PC-9 (cell line): ENCODE results near the gene RBM38. TPM values are rescaled to one million over a fixed set of nuclear protein-coding genes. Genes with fewer than 3 reads are reported as not detected.
A peak's percentile ranks its signal among the peaks of the same experiment; 100 is the strongest.

Experiments
- BruUV-seq: library from RNA; stranded (reverse); fragments of 400-500 nt; replicated peaks from 2 replicates; lab custom pipeline; 2021; lab: Mats Ljungman, UMichigan
- CTCF ChIA-PET: fragments of 300-600 bp; sonication (Branson Sonifier 250); formaldehyde crosslinking; loops from one replicate; lab custom pipeline; 2022; ENCODE audit warnings: antibody characterized with exemption; lab: Charles Lee
- POLR2A ChIA-PET: fragments of 300-600 bp; sonication (Branson Sonifier 250); formaldehyde crosslinking; loops from one replicate; lab custom pipeline; 2022; ENCODE audit warnings: antibody characterized with exemption; ENCODE audit not compliant: unreplicated experiment; lab: Charles Lee
- DNase-seq, 2 experiments: peaks; one replicate each; pipeline versions ENCODE4 v3.0.0 to v3.0.0-alpha.2; 2015 to 2022; ENCODE audit warnings: mixed read lengths in 1 of 2
- H2AFZ ChIP-seq: fragments of 200-600 bp; sonication (generic); 2 replicates; pipeline ENCODE4 v1.8.1; 2017; ENCODE audit warnings: antibody characterized with exemption
- H3F3A ChIP-seq: fragments of 200-600 bp; sonication (generic); 2 replicates; pipeline ENCODE4 v1.8.1; 2017; ENCODE audit warnings: antibody characterized with exemption, mild to moderate bottlenecking, low read depth; ENCODE audit not compliant: insufficient read depth
- H3K27ac ChIP-seq: fragments of 200-600 bp; sonication (generic); 2 replicates; pipeline ENCODE4 v1.6.1; 2016; ENCODE audit warnings: mixed run types
- H3K27me3 ChIP-seq: fragments of 200-600 bp; sonication (generic); 2 replicates; pipeline ENCODE4 v1.6.1; 2016; ENCODE audit warnings: low read depth, mixed run types; ENCODE audit not compliant: insufficient read depth
- H3K36me3 ChIP-seq: fragments of 200-600 bp; sonication (generic); 2 replicates; pipeline ENCODE4 v1.6.1; 2016; ENCODE audit warnings: low read depth, mixed run types
- H3K4me1 ChIP-seq: fragments of 200-600 bp; sonication (generic); replicated peaks from 2 replicates; pipeline ENCODE4 v1.6.1; 2016; ENCODE audit warnings: mixed run types; ENCODE audit not compliant: insufficient read depth
- H3K4me2 ChIP-seq: fragments of 200-600 bp; sonication (generic); 2 replicates; pipeline ENCODE4 v1.6.1; 2017; ENCODE audit warnings: mixed run types
- H3K4me3 ChIP-seq: fragments of 200-600 bp; sonication (generic); 2 replicates; pipeline ENCODE4 v1.6.1; 2016; ENCODE audit warnings: mixed run types
- H3K79me2 ChIP-seq: fragments of 200-600 bp; sonication (generic); 2 replicates; pipeline ENCODE4 v1.6.1; 2017; ENCODE audit warnings: low read depth, mixed run types
- H3K9me2 ChIP-seq: fragments of 200-600 bp; sonication (generic); 2 replicates; pipeline ENCODE4 v1.8.1; 2017; ENCODE audit warnings: mild to moderate bottlenecking; ENCODE audit not compliant: insufficient read depth
- H3K9me3 ChIP-seq: fragments of 200-600 bp; sonication (generic); 2 replicates; pipeline ENCODE4 v1.8.1; 2016; ENCODE audit warnings: low read depth; ENCODE audit not compliant: insufficient read depth
- H4K20me1 ChIP-seq: fragments of 200-600 bp; sonication (generic); 2 replicates; pipeline ENCODE4 v1.8.1; 2017; ENCODE audit not compliant: insufficient read depth
- EZH2 ChIP-seq: fragments of 200-600 bp; sonication (generic); IDR thresholded peaks from 2 replicates; pipeline ENCODE4 v1.8.0; 2017; ENCODE audit warnings: antibody characterized with exemption, low read depth
- intact Hi-C: fragments of 100-400 bp; cut with micrococcal nuclease; formaldehyde crosslinking; loops from one replicate; pipeline ENCODE4 v1.10.0; 2022; ENCODE audit not compliant: unreplicated experiment
- total RNA-seq: library from RNA; stranded (reverse); gene quantifications from 2 replicates; pipeline ENCODE4 v1.2.3, GENCODE V29; 2021
- TF ChIP-seq, protein P1 (sequence below): fragments of 200-600 bp; sonication (generic); conservative IDR thresholded peaks from 2 replicates; pipeline ENCODE4 v1.6.1; 2017; ENCODE audit warnings: mixed run types, antibody characterized with exemption, mild to moderate bottlenecking, moderate library complexity

Gene RBM38
- total RNA-seq, 1 experiment from 2014 or later = 25.6 TPM

DNA sequence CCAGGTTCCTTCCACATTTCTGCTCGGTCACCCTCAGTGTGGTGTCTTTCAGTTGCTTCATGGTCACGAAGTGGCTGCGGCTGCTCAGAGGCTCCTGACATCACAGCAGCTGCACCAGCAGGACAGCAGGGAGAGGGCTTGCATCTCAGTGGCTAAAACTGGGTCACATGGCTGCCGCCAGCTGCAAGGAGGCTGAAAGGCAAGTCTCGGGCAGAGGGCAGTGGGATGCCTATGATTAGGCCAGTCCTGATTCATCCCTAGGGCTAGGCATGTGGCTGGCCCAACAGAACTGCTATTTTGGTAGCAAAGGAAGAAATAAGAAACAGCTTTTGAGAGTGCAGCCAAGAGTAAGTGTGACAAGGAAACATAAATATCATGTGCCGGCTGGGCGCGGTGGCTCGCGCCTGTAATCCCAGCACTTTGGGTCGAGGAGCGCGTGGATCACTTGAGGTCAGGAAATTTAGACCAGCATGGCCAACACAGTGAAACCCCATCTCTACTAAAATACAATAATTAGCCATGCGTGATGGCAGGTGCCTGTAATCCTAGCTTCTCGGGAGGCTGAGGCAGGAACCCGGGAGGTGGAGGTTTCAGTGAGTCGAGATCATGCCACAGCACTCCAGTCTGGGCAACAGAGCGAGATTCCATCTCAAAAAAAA is 46.6 kb downstream of the RBM38 start:
- no peak overlapping the region for H3K4me2 ChIP-seq
- BruUV-seq = no TSS peak
- peaks cover 34% of the 10 kb centered on the region for H3K4me1 ChIP-seq
- no peak overlapping the region for H3K4me3 ChIP-seq
- H3K9me2 ChIP-seq = no peaks in the 10 kb centered on the region
- H3F3A ChIP-seq = peaks cover 27% of the 10 kb centered on the region; the same call in 1 of the 2 replicates
- intact Hi-C loops = loop anchor here (5.0 to 10.0 kb wide), 3 partner anchors 34 to 650 kb away; no protein-coding TSS in a partner anchor
- POLR2A ChIA-PET = no interaction called here
- DNase-seq = no peak
- H3K9me3 ChIP-seq = no peaks in the 10 kb centered on the region
- H3K27ac ChIP-seq = no peak overlapping the region
- H3K36me3 ChIP-seq = no peaks in the 10 kb centered on the region
- no peak overlapping the region for H2AFZ ChIP-seq
- no peaks in the 10 kb centered on the region for H4K20me1 ChIP-seq
- H3K79me2 ChIP-seq = no peaks in the 10 kb centered on the region
- TF ChIP-seq, protein P1, sequence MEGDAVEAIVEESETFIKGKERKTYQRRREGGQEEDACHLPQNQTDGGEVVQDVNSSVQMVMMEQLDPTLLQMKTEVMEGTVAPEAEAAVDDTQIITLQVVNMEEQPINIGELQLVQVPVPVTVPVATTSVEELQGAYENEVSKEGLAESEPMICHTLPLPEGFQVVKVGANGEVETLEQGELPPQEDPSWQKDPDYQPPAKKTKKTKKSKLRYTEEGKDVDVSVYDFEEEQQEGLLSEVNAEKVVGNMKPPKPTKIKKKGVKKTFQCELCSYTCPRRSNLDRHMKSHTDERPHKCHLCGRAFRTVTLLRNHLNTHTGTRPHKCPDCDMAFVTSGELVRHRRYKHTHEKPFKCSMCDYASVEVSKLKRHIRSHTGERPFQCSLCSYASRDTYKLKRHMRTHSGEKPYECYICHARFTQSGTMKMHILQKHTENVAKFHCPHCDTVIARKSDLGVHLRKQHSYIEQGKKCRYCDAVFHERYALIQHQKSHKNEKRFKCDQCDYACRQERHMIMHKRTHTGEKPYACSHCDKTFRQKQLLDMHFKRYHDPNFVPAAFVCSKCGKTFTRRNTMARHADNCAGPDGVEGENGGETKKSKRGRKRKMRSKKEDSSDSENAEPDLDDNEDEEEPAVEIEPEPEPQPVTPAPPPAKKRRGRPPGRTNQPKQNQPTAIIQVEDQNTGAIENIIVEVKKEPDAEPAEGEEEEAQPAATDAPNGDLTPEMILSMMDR = no peak
- no peak for TF ChIP-seq EZH2
- CTCF ChIA-PET = no interaction called here
- no peaks in the 10 kb centered on the region for H3K27me3 ChIP-seq

DNA sequence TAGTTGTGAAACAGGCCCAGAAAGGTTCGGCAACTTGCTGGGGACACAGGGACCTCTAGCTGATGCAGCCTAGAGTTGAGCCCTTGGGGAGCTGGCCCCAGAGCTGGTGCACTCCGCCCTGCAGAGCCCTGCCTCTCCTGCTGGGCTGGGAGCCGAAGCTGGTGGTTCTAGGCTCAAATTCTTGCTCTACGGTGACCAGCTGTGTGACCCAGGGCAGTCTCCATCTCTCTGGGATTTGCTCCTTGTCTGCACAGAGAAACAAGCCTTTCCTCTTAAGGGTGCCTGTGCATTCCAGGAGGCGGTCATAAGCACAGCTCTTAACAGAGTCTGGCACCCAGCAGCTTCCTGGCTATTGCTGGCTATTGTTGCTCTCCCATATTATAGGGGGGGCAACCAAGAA is 47.4 kb downstream of the RBM38 start:
- no peaks in the 10 kb centered on the region for H3K27me3 ChIP-seq
- peaks cover 27% of the 10 kb centered on the region; the same call in 1 of the 2 replicates for H3F3A ChIP-seq
- TF ChIP-seq, protein P1 = no peak
- TF ChIP-seq EZH2 = no peak
- POLR2A ChIA-PET = no interaction called here
- no peak overlapping the region for H3K4me3 ChIP-seq
- CTCF ChIA-PET = no interaction called here
- H3K9me3 ChIP-seq = no peaks in the 10 kb centered on the region
- H3K36me3 ChIP-seq = no peaks in the 10 kb centered on the region
- H4K20me1 ChIP-seq = no peaks in the 10 kb centered on the region
- peaks cover 27% of the 10 kb centered on the region for H3K4me1 ChIP-seq
- no peak for DNase-seq
- no peak overlapping the region for H2AFZ ChIP-seq
- intact Hi-C loops = loop anchor here (5.0 to 10.0 kb wide), 3 partner anchors 34 to 651 kb away; no protein-coding TSS in a partner anchor
- BruUV-seq = no TSS peak
- no peaks in the 10 kb centered on the region for H3K79me2 ChIP-seq
- no peaks in the 10 kb centered on the region for H3K9me2 ChIP-seq
- H3K4me2 ChIP-seq = no peak overlapping the region
- H3K27ac ChIP-seq = no peak overlapping the region

DNA sequence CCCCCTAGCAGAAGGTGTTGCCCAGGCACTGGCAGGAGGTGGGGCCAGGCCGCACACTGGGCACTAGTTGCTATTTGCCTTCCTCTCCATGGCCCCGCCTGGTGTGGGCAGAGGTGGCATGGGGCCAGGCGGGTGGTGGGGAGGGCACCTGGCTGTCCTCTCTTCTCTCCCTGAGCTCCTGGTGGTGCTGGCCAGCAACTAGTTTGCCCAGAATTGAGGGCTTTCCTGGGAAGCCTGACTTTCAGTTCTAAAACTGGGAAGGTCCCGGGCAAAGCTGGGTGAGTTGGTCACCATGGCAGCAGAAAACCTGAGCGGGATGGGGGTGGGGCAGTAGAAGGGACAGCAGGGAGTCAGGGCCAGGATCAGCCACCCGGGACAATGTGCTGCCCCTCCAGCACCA is 48.2 kb downstream of the RBM38 start:
- H3K9me3 ChIP-seq = no peaks in the 10 kb centered on the region
- no TSS peak for BruUV-seq
- H3F3A ChIP-seq = peaks cover 27% of the 10 kb centered on the region; the same call in 1 of the 2 replicates
- TF ChIP-seq EZH2 = no peak
- TF ChIP-seq, protein P1 = no peak
- peaks cover 5% of the 10 kb centered on the region; the same call in 1 of the 2 replicates for H3K27me3 ChIP-seq
- H3K27ac ChIP-seq = no peak overlapping the region
- CTCF ChIA-PET = interaction anchor here (0.6 kb wide), 2 partner anchors 56 to 71 kb away, joined by 3 to 11 read pairs; no protein-coding TSS in a partner anchor
- intact Hi-C loops = loop anchor here (5.0 to 10.0 kb wide), 3 partner anchors 33 to 652 kb away; no protein-coding TSS in a partner anchor
- no peak overlapping the region for H3K4me3 ChIP-seq
- no peak overlapping the region for H2AFZ ChIP-seq
- no peaks in the 10 kb centered on the region for H3K79me2 ChIP-seq
- H3K36me3 ChIP-seq = no peaks in the 10 kb centered on the region
- no peaks in the 10 kb centered on the region for H3K9me2 ChIP-seq
- H4K20me1 ChIP-seq = no peaks in the 10 kb centered on the region
- POLR2A ChIA-PET = no interaction called here
- H3K4me1 ChIP-seq = peaks cover 25% of the 10 kb centered on the region
- peak; percentile 70 to 95 for DNase-seq
- H3K4me2 ChIP-seq = peak overlapping the region; percentile 53
